Bone marrow (tissue), 2 donors: ENCODE measurements around the gene GRPEL1.

Source experiments
- DNase-seq, 2 donors: peaks; one replicate each; lab custom pipeline; 2025; lab: John Stamatoyannopoulos, UW

The GRPEL1 gene

GRCh38 chr4:7023486-7023885 lies 44.4 kb downstream of the GRPEL1 start:
- no peak for DNase-seq

- no peak for DNase-seq
Observed at GRCh38 chr4:7021930-7022664, 45.8 kb downstream of the GRPEL1 start.

DNA sequence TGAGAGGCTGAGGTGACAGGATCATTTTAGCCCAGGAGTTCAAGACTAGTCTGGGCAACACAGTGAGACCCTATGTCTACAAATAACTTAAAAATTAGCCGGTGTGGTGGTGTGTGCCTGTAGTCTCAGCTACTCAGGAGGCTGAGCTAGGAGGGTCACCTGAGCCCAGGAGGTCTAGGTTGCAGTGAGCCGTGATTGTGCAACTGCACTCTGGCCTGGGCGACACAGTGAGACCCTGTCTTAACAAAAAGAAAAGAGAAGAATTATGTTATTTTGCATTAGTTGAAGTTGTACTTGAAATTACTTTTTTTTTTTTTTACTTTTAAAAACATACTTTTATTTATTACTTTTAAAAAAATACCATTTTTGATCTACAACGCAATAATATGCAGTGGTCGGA lies 46.5 kb downstream of the GRPEL1 start:
- no peak for DNase-seq

- no peak for DNase-seq
Observed at GRCh38 chr4:7020856-7021255, 47.0 kb downstream of the GRPEL1 start.

DNA sequence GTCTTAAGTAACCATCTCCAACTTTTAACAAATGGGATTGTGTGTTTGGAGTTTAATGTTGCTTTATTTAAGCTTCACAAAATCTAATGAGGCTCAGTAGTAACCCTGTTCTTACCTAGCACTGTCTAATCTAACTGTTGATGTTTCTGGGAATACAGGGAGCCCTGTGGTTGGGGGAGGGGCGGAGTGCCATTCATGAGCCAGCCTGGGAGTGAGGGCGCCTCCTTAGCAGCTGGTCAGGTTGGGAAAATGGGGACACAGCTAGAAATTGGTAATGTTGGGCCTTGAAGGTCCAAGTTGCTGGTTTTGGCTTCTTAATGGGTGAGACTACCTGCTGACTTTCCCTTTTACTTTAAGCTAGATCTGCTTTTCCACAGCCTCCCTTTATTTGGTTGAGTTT lies 47.6 kb downstream of the GRPEL1 start:
- DNase-seq, result no peak

- DNase-seq, result no peak
Observed at GRCh38 chr4:7019367-7019766, 48.5 kb downstream of the GRPEL1 start.

- no peak for DNase-seq
Observed at GRCh38 chr4:7018281-7018680, 49.6 kb downstream of the GRPEL1 start.

DNA sequence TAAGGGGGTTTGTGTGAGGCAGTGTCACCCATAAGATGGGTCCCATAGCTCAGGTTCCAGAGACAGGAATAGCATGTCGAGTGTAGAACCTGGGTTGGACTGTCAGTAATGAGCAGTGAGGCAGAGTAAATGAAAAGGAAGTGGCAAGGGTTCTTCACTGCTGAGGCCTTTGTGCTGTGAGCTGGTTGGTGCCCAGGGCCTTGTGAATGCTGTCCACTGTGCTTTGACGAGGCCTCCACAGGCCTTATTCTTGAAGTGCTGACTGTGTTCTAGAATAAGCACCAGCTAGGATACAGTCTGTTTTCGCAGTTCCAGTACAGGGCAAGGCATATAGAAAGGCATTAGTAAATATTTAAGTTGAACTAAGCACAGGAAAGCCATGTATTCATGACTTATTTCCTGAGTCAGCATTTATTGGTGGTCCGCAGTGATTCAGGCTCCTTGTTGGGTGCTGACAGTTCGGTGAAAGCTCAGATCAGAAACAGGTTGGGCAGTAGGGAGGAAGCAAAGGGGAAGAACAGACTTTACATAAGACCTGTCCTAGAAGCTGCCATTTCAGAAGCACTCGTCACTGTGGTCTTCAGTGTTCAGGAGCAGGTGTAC lies 50.3 kb downstream of the GRPEL1 start:
- no peak for DNase-seq

GRCh38 chr4:7016512-7016911 lies 51.4 kb downstream of the GRPEL1 start:
- DNase-seq, result no peak

GRCh38 chr4:7016086-7016485 lies 51.8 kb downstream of the GRPEL1 start:
- DNase-seq, result no peak

DNA sequence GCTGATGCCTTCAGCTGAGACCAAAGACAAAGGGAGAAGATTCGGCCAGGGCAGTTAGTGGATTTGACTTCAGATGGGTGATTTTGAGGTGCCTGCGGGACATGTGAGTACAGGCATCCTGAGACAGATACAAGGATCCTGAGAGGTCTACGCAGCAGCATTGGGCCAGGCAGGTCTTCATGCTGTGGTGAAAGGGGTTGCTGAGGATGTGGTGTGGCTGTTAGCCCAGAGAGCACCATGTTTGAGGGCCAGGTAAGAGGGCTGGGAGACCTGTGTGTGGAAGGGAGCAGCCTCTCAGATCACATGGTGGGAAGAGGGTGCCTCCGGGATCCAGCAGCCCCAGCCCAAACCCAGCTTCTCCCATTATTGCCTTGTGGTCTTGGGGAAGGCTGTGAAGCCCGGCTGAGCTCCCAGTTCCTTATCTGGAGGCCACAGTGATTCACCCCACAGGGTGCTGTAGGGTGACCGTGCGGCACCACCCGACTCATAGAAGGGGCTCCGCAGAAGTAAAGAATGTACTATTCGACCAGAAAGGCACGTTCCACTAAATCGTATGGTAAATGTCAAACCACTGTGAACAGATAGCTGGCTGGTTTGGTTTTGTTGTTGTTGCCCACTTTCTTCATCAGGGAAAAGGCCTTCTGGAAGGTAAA lies 52.4 kb downstream of the GRPEL1 start:
- no peak for DNase-seq

- no peak for DNase-seq
Observed at GRCh38 chr4:7014815-7015214, 53.0 kb downstream of the GRPEL1 start.

DNA sequence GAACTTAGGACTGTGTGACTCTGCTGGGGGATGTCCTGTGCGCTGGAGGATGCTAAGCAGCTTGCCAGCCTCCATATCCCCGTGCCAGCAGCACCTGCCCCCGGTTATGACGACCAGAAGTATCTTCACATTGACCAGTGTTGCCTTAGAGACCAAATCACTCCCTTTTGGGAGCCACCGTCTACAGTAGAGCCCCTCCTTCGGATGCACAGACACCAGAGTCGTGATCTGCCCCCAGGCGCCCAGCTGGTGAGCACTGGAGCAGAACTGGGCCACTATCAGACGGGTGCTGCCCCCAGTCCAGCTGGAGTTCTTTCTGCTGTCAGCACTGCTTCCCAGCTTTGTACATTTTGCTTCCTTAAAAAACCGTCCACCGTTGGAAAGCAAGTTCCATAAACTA lies 54.7 kb downstream of the GRPEL1 start:
- DNase-seq, result no peak

GRCh38 chr4:7009564-7009963 lies 58.3 kb downstream of the GRPEL1 start:
- DNase-seq, result no peak
